Measurements from ENCODE around the gene RALY. TPM values are rescaled to one million over a fixed set of nuclear protein-coding genes. Genes with fewer than 3 reads are reported as not detected.

Gene RALY
- total RNA-seq, 4 donors from 2014 or later: 71.6 to 166 (median 149) TPM

DNA sequence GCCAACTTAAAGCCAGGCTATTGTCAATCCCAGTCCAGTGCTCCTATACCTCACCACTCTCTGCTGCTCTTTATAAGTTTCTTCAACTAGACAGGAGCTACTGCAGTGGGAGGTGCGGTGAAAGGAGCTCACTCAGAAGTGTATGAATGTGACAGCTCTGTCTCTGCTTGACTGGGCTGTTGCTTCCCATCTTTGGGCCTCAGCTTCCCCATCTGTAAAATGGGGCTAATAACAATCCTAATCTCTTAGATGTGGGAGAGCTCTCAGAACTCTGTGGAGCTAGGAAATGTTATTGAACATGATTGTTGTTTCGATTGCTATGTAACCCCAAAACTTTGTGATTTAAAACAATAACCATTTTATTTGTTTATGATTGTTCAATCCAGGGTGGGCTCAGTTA is 8.4 kb upstream of the RALY start:
- DNase-seq: no peak
- H3K4me3 ChIP-seq: no peak overlapping the region
- H3K27me3 ChIP-seq: no peaks in the 10 kb centered on the region
- H3K9me3 ChIP-seq: no peaks in the 10 kb centered on the region
- peaks cover 0 to 7% (median 2%) of the 10 kb centered on the region in 4 donors for H3K4me1 ChIP-seq
- TF ChIP-seq, protein P1, sequence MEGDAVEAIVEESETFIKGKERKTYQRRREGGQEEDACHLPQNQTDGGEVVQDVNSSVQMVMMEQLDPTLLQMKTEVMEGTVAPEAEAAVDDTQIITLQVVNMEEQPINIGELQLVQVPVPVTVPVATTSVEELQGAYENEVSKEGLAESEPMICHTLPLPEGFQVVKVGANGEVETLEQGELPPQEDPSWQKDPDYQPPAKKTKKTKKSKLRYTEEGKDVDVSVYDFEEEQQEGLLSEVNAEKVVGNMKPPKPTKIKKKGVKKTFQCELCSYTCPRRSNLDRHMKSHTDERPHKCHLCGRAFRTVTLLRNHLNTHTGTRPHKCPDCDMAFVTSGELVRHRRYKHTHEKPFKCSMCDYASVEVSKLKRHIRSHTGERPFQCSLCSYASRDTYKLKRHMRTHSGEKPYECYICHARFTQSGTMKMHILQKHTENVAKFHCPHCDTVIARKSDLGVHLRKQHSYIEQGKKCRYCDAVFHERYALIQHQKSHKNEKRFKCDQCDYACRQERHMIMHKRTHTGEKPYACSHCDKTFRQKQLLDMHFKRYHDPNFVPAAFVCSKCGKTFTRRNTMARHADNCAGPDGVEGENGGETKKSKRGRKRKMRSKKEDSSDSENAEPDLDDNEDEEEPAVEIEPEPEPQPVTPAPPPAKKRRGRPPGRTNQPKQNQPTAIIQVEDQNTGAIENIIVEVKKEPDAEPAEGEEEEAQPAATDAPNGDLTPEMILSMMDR (IDR thresholded peaks at IDR 0.05): no peak
- no peak for TF ChIP-seq POLR2A (IDR thresholded peaks at IDR 0.05)
- no peak for TF ChIP-seq EP300 (IDR thresholded peaks at IDR 0.05; ENCODE audit: low read depth)
- TF ChIP-seq POLR2AphosphoS5 (IDR thresholded peaks at IDR 0.05): no peak
- 96 to 100% methylated on average over 1 to 2 of the region's 2 CpGs for WGBS, 2 donors (ENCODE audit: low coverage in 1 of 2)
- H3K36me3 ChIP-seq: no peaks in the 10 kb centered on the region
- H3K27ac ChIP-seq: no peak overlapping the region
- intact Hi-C loops (cut with DNase I; ENCODE audit: low total_unique reads): no loop called here
- in situ Hi-C loops (cut with MboI; ENCODE audit: low pct_ligation_motif_present in 1 of 4, low pct_unique_long_range_greater_than_20kb in 1 of 4, low sequenced_read_pairs in 3 of 4): no loop called here

DNA sequence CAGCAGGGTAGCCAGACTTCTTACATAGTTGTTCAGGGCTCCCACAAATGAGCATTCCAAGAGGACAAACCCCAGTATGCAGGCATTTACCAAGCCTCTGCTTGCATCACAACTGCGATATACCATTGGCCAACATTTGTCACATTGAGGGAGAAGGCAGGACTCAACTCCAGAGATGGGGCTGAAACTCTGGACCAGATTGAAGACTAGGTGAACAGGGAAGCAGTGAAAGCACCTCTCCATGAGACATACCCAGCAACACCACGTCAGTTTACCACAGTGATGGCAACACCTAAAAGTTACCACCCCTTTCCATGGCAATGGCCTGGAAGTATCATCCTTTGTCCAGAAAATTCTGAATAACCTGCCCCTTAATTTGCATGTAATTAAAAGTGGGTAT is 7.9 kb upstream of the RALY start:
- H3K9me3 ChIP-seq: no peaks in the 10 kb centered on the region
- H3K27ac ChIP-seq: no peak overlapping the region
- intact Hi-C loops (cut with DNase I; ENCODE audit: low total_unique reads) (no loop called here), in situ Hi-C loops (cut with MboI; ENCODE audit: low pct_ligation_motif_present in 1 of 4, low pct_unique_long_range_greater_than_20kb in 1 of 4, low sequenced_read_pairs in 3 of 4) (no loop called here)
- no peak for DNase-seq
- H3K36me3 ChIP-seq: no peaks in the 10 kb centered on the region
- H3K27me3 ChIP-seq: no peaks in the 10 kb centered on the region
- no peak for TF ChIP-seq EP300 (IDR thresholded peaks at IDR 0.05; ENCODE audit: low read depth)
- TF ChIP-seq, protein P1 (IDR thresholded peaks at IDR 0.05): no peak
- no peak for TF ChIP-seq POLR2AphosphoS5 (IDR thresholded peaks at IDR 0.05)
- TF ChIP-seq POLR2A (IDR thresholded peaks at IDR 0.05): no peak
- H3K4me3 ChIP-seq: no peak overlapping the region
- WGBS, 2 donors (ENCODE audit: low coverage in 1 of 2): 0 to 57% methylated on average over 1 to 2 of the region's 2 CpGs
- H3K4me1 ChIP-seq: peaks cover 0 to 8% (median 2%) of the 10 kb centered on the region in 4 donors

DNA sequence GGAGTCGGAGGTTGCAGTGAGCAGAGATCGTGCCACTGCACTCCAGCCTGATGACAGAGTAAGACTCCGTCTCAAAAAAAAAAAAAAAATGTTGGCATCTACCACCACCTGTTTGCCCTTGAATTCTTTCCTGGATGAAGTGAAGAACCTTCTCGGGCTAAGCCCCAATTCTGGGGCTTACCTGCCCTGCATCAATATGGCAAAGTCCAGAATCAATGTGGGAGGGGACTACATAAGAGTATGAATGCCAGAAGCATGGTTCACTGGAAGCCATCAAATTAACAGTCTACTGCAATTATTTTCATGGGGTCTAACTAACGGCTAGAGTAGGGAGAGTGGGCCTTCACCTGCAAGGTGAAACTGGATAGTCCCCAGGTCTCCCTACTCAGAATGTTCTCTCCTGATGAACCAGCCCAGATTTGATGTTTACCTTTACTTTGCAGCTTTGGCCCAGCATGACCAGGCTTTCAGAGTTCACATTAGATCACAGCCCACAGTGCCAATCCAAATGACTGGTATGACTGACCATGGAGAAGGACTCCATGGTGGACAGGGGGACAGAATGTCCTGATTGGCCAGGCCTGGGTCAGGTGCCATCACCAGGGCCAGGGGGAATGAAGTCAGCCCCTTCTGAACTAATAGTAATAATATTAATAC is 7.0 kb upstream of the RALY start:
- Histone ChIP-seq H3K36me3 (no peaks in the 10 kb centered on the region), H3K27ac (no peak overlapping the region), H3K9me3 (no peaks in the 10 kb centered on the region), H3K4me3 (no peak overlapping the region), H3K4me1 (peaks cover 0 to 13% (median 3%) of the 10 kb centered on the region in 4 donors), H3K27me3 (no peaks in the 10 kb centered on the region)
- no peak for DNase-seq
- TF ChIP-seq POLR2AphosphoS5 (IDR thresholded peaks at IDR 0.05) (no peak), POLR2A (IDR thresholded peaks at IDR 0.05) (no peak), EP300 (IDR thresholded peaks at IDR 0.05; ENCODE audit: low read depth) (no peak)
- TF ChIP-seq, protein P1 (IDR thresholded peaks at IDR 0.05): no peak
- 86 to 95% methylated on average over 1 to 5 of the region's 5 CpGs for WGBS, 2 donors (ENCODE audit: low coverage in 1 of 2)
- intact Hi-C loops (cut with DNase I; ENCODE audit: low total_unique reads): no loop called here
- in situ Hi-C loops (cut with MboI; ENCODE audit: low pct_ligation_motif_present in 1 of 4, low pct_unique_long_range_greater_than_20kb in 1 of 4, low sequenced_read_pairs in 3 of 4): no loop called here

DNA sequence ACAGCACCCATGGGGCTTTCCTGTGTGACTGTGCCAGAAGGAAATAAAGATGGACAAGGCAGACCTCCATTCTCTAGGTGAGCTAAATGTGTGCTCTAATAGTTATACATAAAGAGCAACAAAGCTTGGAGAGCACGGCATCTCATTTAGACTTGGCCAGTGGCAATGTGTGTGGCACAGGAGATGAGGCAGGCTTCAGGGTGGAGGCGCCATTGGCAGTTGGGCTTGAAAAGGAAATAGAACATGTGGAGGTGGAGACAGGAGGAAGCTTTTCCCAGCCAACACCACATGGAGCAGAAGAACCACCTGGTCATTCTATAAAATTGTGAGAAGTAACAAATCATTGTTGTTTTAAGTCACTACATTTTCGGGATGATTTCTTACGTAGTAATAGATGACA is 3.6 kb upstream of the RALY start:
- H3K4me1 ChIP-seq: peaks cover 8 to 23% (median 13%) of the 10 kb centered on the region in 4 donors
- H3K36me3 ChIP-seq: no peaks in the 10 kb centered on the region
- DNase-seq: no peak
- in situ Hi-C loops (cut with MboI; ENCODE audit: low pct_ligation_motif_present in 1 of 4, low pct_unique_long_range_greater_than_20kb in 1 of 4, low sequenced_read_pairs in 3 of 4): no loop called here
- no peaks in the 10 kb centered on the region for H3K27me3 ChIP-seq
- no peak overlapping the region for H3K27ac ChIP-seq
- intact Hi-C loops (cut with DNase I; ENCODE audit: low total_unique reads): no loop called here
- no peak overlapping the region for H3K4me3 ChIP-seq
- 83 to 92% methylated on average over 2 to 4 of the region's 4 CpGs for WGBS, 2 donors (ENCODE audit: low coverage in 1 of 2)
- H3K9me3 ChIP-seq: no peaks in the 10 kb centered on the region
- TF ChIP-seq, protein P1 (IDR thresholded peaks at IDR 0.05): no peak
- TF ChIP-seq EP300 (IDR thresholded peaks at IDR 0.05; ENCODE audit: low read depth) (no peak), POLR2A (IDR thresholded peaks at IDR 0.05) (no peak), POLR2AphosphoS5 (IDR thresholded peaks at IDR 0.05) (no peak)
